GM08714 (cell line): ENCODE data around the gene RPL36.
A peak's percentile ranks its signal among the peaks of the same experiment; 100 is the strongest.

ENCODE experiments used
- H3K4me3 ChIP-seq: fragments of 200-500 bp; sonication (Bioruptor generic); 2 replicates; pipeline ENCODE4 v1.5.1; 2014; ENCODE audit warnings: mild to moderate bottlenecking, low read length, inconsistent platforms
- ZNF274 ChIP-seq: IDR thresholded peaks from 2 replicates; pipeline ENCODE4 v1.6.1; 2012; ENCODE audit warnings: mild to moderate bottlenecking, low read depth, low read length

Gene RPL36

DNA sequence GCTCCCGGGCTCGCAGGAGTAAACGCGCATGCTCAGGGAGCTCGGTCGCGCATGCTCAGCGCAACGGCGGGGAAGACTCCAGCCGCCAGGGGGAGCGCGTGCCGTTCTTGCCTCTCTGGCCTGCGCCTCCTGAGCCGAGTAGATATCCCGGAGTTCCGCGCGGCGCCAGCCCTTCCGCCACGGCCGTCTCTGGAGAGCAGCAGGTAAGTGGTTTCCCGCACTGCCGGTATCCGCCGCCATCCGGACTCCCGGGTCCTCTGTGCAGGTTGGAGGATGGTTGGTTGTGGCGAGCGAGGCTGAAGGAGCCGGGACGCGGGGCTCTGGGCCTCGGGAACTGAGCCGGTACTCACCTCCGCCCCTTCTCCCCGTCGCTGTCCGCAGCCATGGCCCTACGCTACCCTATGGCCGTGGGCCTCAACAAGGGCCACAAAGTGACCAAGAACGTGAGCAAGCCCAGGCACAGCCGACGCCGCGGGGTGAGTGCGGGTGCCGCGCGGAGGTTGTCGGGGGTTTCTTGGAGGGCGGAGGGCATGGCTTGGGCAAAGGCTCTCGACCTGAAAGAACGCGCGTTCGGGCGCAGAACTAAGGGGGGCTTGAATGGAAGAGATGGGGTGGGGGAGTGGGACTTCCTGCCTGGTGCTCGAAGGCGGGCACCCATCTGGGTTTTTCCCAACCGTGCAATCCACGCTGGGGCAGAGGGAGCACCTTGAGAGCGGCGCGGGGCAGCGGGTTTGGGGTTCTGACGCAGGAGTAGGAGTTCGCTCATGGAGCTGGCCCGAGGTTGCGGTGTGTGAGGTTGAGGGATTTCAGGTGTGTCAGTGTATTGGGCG, at the start of gene RPL36:
Gene RPL36, plus strand, starts transcription at position 171 of the 830 bp plus-strand sequence. Its CDS starts 213 bp downstream, at position 384.
- no peak for TF ChIP-seq ZNF274
- H3K4me3 ChIP-seq = peak within 1 kb of the TSS; percentile 90

DNA sequence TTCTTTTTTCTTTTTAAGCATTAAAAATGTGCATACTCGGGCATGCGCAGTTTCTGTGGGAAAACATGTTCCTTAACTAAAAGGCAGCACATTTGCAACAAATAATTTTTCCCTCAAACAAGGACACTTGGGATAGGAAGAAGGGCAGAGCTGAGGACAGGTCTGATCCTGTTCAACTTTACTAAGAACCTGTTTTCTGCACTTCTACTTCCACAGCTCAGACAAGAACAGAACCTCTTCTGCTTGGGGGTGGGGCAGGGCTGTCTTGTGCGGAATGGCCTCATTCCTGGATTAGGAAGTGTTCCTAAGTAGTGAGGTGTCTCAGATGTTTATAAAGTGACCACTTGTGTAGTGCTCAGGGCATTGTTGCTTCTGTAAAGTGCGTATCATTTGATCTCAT, 48.9 kb upstream of the RPL36 start:
- H3K4me3 ChIP-seq = no peak overlapping the region
- no peak for TF ChIP-seq ZNF274

DNA sequence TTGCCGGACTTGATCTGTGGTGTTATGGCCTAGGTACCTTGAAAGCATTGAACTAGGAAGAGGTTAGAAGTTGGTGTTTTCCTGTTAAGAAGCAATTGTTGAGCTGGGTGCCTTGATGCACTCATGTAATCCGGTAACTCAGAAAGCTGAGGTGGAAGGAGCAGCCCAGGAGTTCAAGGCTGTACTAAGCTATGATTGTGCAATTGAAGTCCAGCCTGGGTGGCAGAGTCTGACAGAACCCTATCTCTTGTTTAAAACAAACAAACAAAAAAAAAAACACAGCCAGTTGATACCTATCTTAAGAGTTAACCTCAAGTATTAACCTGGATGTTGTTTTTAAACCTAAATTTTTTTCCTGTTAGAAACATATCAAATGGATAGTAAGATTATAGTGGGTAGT, 47.9 kb upstream of the RPL36 start:
- no peak for TF ChIP-seq ZNF274
- no peak overlapping the region for H3K4me3 ChIP-seq

DNA sequence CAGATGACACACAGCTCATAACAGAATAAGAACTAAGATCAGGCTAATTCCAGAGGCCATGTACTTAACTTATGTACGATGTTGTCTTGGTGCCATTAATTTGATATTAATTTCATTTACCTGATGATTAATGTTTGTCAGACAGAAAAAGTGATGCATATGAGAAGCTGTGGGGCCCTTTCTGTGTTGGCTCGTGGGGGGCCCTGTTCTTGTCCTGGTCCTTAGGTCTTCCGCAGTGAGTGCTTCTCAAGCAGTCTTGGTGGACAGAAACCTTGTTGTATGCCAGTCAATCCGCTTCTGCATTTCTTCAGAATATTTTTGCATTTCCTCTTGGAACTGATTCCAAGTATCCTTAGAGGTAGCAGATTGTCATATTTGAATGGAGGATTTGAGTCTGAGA, 47.0 kb upstream of the RPL36 start:
- no peak overlapping the region for H3K4me3 ChIP-seq
- no peak for TF ChIP-seq ZNF274

DNA sequence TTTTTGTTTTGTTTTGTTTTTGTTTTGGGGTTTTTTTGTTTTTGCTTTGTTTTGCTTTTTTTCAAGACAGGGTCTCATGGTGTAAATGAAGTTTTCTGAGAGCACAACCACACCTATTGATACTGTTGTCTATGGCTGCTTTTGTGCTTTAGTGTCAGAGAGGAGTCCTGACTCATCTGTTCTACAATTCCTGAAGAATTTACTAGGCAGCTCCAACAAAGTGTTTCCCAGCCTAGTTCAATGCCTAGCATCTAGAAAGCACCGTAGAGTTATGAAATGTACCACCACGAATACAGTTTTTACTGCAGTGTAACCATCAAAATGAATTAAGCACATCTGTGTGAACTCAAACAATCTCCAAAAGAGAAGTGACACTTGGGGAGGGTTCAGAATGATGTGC, 46.1 kb upstream of the RPL36 start:
- TF ChIP-seq ZNF274 = no peak

DNA sequence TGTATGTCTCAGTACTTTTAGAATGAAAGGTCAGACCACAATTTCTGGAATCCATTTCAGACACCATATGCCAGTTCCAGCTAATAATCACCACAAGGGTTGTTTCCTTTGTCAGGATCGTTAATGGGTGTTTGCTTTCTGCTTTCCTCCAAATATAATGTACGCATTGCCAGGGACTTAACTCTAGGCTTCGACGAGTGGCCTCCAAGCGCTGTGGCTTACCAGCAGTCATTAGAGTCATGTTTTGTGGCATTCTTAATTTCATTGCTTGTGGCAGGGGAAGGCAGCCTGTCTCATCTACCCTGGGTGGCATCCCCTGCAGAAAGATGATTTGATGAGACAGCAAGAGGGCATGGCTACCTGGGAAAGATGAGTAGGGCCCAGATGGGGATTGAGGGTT, 44.7 kb upstream of the RPL36 start:
- H3K4me3 ChIP-seq = no peak overlapping the region
- no peak for TF ChIP-seq ZNF274

More for the DNA sequence above, 46.1 kb upstream of the RPL36 start:
- H3K4me3 ChIP-seq = no peak overlapping the region

DNA sequence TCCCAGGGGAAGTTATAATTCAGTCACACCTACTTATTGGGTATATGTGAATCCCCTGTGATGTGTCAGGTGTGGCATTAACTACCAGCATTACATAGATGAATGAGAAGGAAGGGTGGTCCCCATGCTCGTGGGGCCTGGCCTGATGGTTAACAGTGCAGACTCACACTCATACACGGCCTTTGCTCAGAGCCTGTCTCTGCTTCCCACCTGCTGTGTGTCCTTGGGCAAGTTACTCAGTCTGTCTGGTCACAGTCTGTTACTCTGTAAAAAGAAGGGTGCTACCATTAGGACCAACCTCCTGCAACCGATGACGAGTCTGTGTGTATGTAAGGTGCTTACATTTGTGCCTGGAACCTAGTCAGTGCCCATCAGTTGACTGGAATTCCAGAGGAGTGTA, 43.4 kb upstream of the RPL36 start:
- TF ChIP-seq ZNF274 = no peak

DNA sequence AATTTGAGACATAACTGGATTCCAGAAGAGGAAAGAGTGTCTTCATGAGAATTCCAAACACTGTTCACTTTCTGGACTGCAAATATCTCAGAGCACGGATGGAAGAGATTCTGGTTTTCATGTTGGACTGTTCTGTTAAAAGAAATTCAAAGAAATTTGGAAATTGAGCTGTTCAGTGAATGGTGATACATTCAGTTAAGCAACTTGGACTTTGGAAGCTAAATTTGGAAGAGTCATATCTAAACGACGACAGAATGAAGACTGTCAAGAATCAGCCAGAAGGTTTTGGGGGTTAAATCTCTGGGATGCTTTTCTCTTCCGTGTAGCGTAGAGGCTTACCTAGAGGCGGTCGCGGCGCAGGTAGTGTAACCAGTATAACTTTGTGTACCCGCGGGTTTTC, 41.6 kb upstream of the RPL36 start:
- no peak overlapping the region for H3K4me3 ChIP-seq
- TF ChIP-seq ZNF274 = no peak

More for the DNA sequence above, 43.4 kb upstream of the RPL36 start:
- no peak overlapping the region for H3K4me3 ChIP-seq

DNA sequence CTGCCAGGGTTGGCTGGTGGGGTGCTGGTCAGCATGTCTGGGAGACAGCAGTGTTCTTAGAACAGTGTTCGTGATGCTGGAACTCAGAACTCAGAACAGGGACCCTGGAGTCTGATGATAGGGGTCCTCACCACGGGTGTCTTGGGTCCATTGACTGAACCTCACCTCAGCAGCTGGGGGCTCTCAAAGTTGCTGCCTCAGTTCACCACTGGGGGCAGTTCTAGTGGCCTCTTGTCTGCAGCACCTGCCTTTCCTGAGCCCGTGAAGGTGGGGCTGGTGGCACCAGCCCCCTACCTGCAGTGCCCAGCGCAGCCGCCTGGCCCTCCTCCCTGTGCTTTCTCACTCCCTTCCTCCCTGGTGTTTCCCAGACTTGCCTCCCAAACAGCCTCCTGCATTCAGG, 38.7 kb upstream of the RPL36 start:
- TF ChIP-seq ZNF274 = no peak
- H3K4me3 ChIP-seq = no peak overlapping the region

DNA sequence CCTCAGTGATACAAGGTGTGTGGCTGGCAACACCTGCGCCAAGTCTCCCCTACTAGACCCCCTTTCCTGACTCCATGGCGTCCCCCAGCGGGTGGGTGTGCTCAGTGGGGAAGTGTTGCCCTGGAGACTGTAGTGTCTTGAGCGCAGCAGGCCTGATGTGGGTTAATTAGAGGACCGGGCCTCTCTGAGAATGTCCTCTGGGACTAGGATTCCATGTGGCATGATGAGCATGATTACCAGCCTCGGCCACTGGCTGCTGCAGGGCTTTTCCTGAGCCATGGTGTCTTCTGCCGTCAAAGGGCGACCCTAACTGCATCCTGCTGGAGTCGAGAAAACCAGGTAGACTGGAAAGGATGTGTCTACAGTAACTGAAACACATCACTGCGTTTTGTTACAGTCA, 37.8 kb upstream of the RPL36 start:
- H3K4me3 ChIP-seq = no peak overlapping the region
- no peak for TF ChIP-seq ZNF274

DNA sequence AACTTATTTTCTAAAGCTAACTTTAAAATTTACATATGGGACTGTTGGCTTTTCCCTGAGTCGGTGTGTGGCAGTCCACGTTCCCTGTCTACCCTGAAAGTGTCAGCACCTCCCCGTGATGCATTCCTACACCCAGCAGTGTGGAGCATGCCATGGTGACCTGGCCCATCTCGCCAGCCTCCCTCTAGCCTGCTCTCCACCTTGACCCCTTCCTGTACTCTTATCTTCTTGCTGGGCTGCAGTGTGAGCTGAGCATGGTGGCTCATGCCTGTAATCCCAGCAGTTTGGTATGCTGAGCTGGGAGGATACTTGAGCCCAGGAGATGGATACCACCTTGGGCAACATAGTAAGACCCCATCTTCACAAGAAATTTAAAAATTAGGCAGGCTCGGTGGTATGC, 35.2 kb upstream of the RPL36 start:
- no peak for TF ChIP-seq ZNF274
- H3K4me3 ChIP-seq = no peak overlapping the region

DNA sequence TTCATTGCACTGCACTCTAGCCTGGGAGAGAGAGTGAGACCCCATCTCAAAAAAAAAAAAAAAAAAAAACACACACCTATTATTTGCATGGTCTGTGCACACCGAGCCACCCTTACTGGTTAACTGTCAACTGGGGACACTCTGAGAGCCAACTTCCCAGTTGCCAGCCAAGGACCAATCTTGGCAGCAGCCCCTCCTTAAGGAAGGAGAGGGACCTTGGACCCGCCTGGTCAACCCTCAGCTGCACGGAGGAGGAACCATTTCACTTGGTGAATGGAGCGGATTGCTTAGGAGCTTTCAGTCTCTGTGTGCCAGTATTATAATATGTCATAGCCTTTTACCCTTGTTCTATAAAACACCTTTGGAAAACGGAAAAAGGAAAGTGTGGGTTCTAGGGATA, 34.7 kb upstream of the RPL36 start:
- no peak overlapping the region for H3K4me3 ChIP-seq
- TF ChIP-seq ZNF274 = no peak

DNA sequence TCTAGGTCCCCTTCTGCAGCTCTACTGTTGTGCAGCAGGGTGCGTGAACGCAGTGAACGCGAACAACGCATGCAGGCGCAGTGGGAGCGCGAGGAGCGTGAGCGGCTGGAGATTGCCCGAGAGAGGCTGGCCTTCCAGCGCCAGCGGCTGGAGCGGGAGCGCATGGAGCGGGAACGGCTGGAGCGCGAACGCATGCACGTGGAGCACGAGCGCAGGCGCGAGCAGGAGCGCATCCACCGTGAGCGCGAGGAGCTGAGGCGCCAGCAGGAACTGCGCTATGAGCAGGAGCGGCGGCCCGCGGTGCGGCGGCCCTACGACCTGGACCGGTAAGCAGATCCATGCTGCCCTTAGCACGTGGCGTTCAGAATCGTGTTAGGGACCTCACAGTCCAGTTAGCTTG, 28.6 kb upstream of the RPL36 start:
- no peak for TF ChIP-seq ZNF274
- H3K4me3 ChIP-seq = no peak overlapping the region

DNA sequence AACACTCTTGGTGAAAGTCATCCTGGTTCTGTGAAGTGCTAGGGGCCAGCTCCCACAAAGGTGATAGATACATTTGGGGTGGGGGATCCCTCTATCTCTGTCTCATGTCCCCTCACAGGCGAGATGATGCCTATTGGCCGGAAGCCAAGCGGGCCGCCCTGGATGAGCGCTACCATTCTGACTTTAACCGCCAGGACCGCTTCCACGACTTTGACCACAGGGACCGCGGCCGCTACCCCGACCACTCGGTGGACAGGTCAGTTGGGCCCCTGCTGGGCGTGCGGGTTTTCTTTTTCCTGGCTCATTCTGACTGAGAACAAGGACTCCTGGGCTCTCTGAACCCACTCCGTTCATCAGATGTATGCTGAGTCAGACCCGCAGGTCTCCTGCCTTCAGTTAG, 26.2 kb upstream of the RPL36 start:
- H3K4me3 ChIP-seq = no peak overlapping the region
- TF ChIP-seq ZNF274 = no peak

DNA sequence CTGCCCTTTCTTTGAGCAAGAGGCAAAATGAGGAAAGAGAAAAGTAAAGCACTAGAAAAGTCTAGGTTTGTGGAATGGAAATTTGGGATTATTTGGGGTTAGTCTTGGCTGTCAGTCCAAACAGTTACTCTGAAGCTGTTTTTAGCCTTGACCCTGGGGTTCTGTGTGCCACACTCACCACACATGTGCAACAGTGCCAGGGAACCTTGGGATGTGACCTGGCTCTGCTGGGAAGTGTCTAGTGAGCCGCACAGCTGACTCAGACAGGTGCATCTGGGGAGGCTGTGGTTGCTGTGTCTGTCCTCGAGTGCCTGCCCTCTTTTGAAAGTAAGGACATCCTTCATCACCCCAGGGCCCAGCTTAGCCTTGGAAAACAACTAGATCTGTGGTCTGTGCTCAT, 25.6 kb upstream of the RPL36 start:
- H3K4me3 ChIP-seq = no peak overlapping the region
- TF ChIP-seq ZNF274 = no peak
